H9 (cell line): ENCODE measurements around the gene SYTL1. TPM values are rescaled to one million over a fixed set of nuclear protein-coding genes. Genes with fewer than 3 reads are reported as not detected.

Source experiments
- DNase-seq: peaks from one replicate; pipeline ENCODE4 v3.0.0-alpha.2; 2017
- H2AFZ ChIP-seq: one replicate; pipeline ENCODE4 v1.6.1; 2013; ENCODE audit warnings: mild to moderate bottlenecking, low read length, control low read depth, moderate library complexity
- H2AK5ac ChIP-seq: 2 replicates; pipeline ENCODE4 v1.6.1; 2013; ENCODE audit warnings: low read length, control low read depth, mixed read lengths; ENCODE audit not compliant: insufficient read length
- H2BK120ac ChIP-seq: one replicate; pipeline ENCODE4 v1.6.1; 2013; ENCODE audit warnings: low read depth, mild to moderate bottlenecking, low read length, control low read depth, inconsistent platforms; ENCODE audit not compliant: poor library complexity, severe bottlenecking
- H2BK12ac ChIP-seq: 2 replicates; pipeline ENCODE4 v1.6.1; 2013; ENCODE audit warnings: low read length, control low read depth, mixed read lengths, low read depth; ENCODE audit not compliant: insufficient read length
- H2BK15ac ChIP-seq: 2 replicates; pipeline ENCODE4 v1.6.1; 2013; ENCODE audit warnings: low read depth, low read length, control low read depth
- H2BK20ac ChIP-seq: one replicate; pipeline ENCODE4 v1.6.1; 2013; ENCODE audit warnings: low read depth, mild to moderate bottlenecking, low read length, control low read depth, inconsistent platforms; ENCODE audit not compliant: poor library complexity, severe bottlenecking
- H2BK5ac ChIP-seq: 2 replicates; pipeline ENCODE4 v1.6.1; 2013; ENCODE audit warnings: low read length, control low read depth, mixed read lengths; ENCODE audit not compliant: insufficient read length
- H3K14ac ChIP-seq: 2 replicates; pipeline ENCODE4 v1.6.1; 2013; ENCODE audit warnings: low read length, control low read depth; ENCODE audit not compliant: insufficient read depth
- H3K18ac ChIP-seq: 2 replicates; pipeline ENCODE4 v1.6.1; 2013; ENCODE audit warnings: low read depth, mild to moderate bottlenecking, mixed read lengths, low read length, control low read depth; ENCODE audit not compliant: insufficient read length
- H3K23ac ChIP-seq: 2 replicates; pipeline ENCODE4 v1.6.1; 2013; ENCODE audit warnings: low read length, control low read depth, mixed read lengths, low read depth; ENCODE audit not compliant: insufficient read length
- H3K23me2 ChIP-seq: 2 replicates; pipeline ENCODE4 v1.6.1; 2013; ENCODE audit warnings: low read depth, mild to moderate bottlenecking, mixed read lengths, low read length, control low read depth; ENCODE audit not compliant: insufficient read length, poor library complexity, severe bottlenecking
- H3K27ac ChIP-seq: 2 replicates; pipeline ENCODE4 v1.5.1; 2013; ENCODE audit warnings: low read length, control low read depth, mixed read lengths, low read depth; ENCODE audit not compliant: insufficient read length
- H3K27me3 ChIP-seq: 2 replicates; pipeline ENCODE4 v1.6.1; 2013; ENCODE audit warnings: low read length, control low read depth, inconsistent platforms; ENCODE audit not compliant: insufficient read depth
- H3K4ac ChIP-seq: 2 replicates; pipeline ENCODE4 v1.6.1; 2013; ENCODE audit warnings: low read depth, mild to moderate bottlenecking, control low read depth, inconsistent platforms, low read length, moderate library complexity
- H3K4me1 ChIP-seq: 2 replicates; pipeline ENCODE4 v1.6.1; 2013; ENCODE audit warnings: low read length, control low read depth, inconsistent platforms; ENCODE audit not compliant: insufficient read depth
- H3K4me2 ChIP-seq: 2 replicates; pipeline ENCODE4 v1.6.1; 2013; ENCODE audit warnings: low read length, control low read depth, mixed read lengths; ENCODE audit not compliant: insufficient read length, insufficient read depth
- H3K56ac ChIP-seq: 2 replicates; pipeline ENCODE4 v1.6.1; 2013; ENCODE audit warnings: low read depth, mild to moderate bottlenecking, mixed read lengths, low read length, control low read depth; ENCODE audit not compliant: insufficient read length
- H3K79me1 ChIP-seq: 2 replicates; pipeline ENCODE4 v1.6.1; 2013; ENCODE audit warnings: low read depth, mild to moderate bottlenecking, moderate library complexity, low read length, control low read depth, inconsistent platforms; ENCODE audit not compliant: insufficient read depth, poor library complexity, severe bottlenecking
- H3K79me2 ChIP-seq: 2 replicates; pipeline ENCODE4 v1.6.1; 2013; ENCODE audit warnings: low read length, control low read depth, inconsistent platforms; ENCODE audit not compliant: insufficient read depth
- H3K9ac ChIP-seq: 2 replicates; pipeline ENCODE4 v1.6.1; 2013; ENCODE audit warnings: low read length, control low read depth, mixed read lengths; ENCODE audit not compliant: insufficient read length; ENCODE audit errors: extremely low read depth
- H3K9me3 ChIP-seq: one replicate; pipeline ENCODE4 v1.6.1; 2013; ENCODE audit warnings: low read depth, low read length, inconsistent platforms; ENCODE audit not compliant: control insufficient read depth
- H3T11ph ChIP-seq: one replicate; pipeline ENCODE4 v1.6.1; 2013; ENCODE audit warnings: mild to moderate bottlenecking, low read length, control low read depth, inconsistent platforms
- H4K20me1 ChIP-seq: one replicate; pipeline ENCODE4 v1.6.1; 2013; ENCODE audit not compliant: control insufficient read depth, insufficient read length, insufficient read depth
- H4K5ac ChIP-seq: 2 replicates; pipeline ENCODE4 v1.6.1; 2013; ENCODE audit warnings: low read depth, mild to moderate bottlenecking, mixed read lengths, low read length, control low read depth; ENCODE audit not compliant: insufficient read length
- H4K8ac ChIP-seq: replicated peaks from 2 replicates; pipeline ENCODE4 v1.6.1; 2013; ENCODE audit warnings: low read length, control low read depth, mixed read lengths, low read depth; ENCODE audit not compliant: insufficient read length
- H4K91ac ChIP-seq: 2 replicates; pipeline ENCODE4 v1.6.1; 2013; ENCODE audit warnings: low read depth, mild to moderate bottlenecking, moderate library complexity, mixed read lengths, low read length, control low read depth; ENCODE audit not compliant: insufficient read length
- H3K27ac Mint-ChIP-seq, 3 experiments: 2 replicates in 2 of 3; 3 replicates in 1 of 3; pipeline ENCODE4 v1.8.0; 2020 to 2021; ENCODE audit warnings: mixed read lengths in 3 of 3, mild to moderate bottlenecking in 1 of 3, moderate library complexity in 1 of 3
- H3K27me3 Mint-ChIP-seq: 2 replicates; pipeline ENCODE4 v1.8.0; 2021; ENCODE audit warnings: low read depth, mild to moderate bottlenecking, moderate library complexity, mixed read lengths
- H3K36me3 Mint-ChIP-seq, 3 experiments: 2 replicates in 2 of 3; 3 replicates in 1 of 3; pipeline ENCODE4 v1.8.0; 2020 to 2021; ENCODE audit warnings: low read depth in 3 of 3, mixed read lengths in 3 of 3; ENCODE audit not compliant: insufficient read depth in 1 of 3
- H3K4me1 Mint-ChIP-seq, 2 experiments: 2 replicates each; pipeline ENCODE4 v1.8.0; 2020; ENCODE audit warnings: mixed read lengths in 2 of 2
- H3K4me3 Mint-ChIP-seq, 2 experiments: 2 replicates in 1 of 2; 3 replicates in 1 of 2; pipeline ENCODE4 v1.8.0; 2020 to 2021; ENCODE audit warnings: mild to moderate bottlenecking in 2 of 2, mixed read lengths in 2 of 2, moderate library complexity in 1 of 2
- H3K9me3 Mint-ChIP-seq, 2 experiments: 2 replicates in 1 of 2; 3 replicates in 1 of 2; pipeline ENCODE4 v1.8.0; 2020; ENCODE audit warnings: mild to moderate bottlenecking in 2 of 2, mixed read lengths in 2 of 2, moderate library complexity in 1 of 2
- CTCF ChIP-seq: fragments of 200-600 bp; sonication (generic); conservative IDR thresholded peaks from 3 replicates; pipeline ENCODE4 v1.8.0; 2021; ENCODE audit warnings: antibody characterized with exemption, mild to moderate bottlenecking
- WGBS: extraction: QIAGEN DNeasy Blood & Tissue Kit; methylation state at CpG from one replicate; pipeline ENCODE4 v1.1.7; 2013; ENCODE audit warnings: missing lambda C conversion rate, low lambda C conversion rate, mixed read lengths; ENCODE audit not compliant: insufficient read length; ENCODE audit errors: extremely low coverage; 5-methylcytosine and 5-hydroxymethylcytosine counted together
- total RNA-seq: library from RNA; stranded (reverse); gene quantifications from 2 replicates; pipeline ENCODE4 v1.2.1, GENCODE V29; 2021

SYTL1 gene
- total RNA-seq, 1 experiment from 2014 or later = 12.0 TPM

DNA sequence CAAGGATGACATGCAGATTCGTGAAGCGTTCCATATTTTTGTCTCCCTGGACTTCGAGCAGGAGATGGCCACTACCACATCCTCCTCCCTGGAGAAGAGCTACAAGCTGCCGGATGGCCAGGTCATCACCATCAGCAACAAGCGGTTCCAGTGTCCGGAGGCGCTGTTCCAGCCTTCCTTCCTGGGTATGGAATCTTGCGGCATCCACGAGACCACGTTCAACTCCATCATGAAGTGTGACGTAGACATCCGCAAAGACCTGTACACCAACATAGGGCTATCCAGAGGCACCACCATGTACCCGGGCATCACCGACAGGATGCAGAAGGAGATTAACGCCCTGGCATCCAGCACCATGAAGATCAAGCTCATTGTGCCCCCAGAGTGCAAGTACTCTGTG, 16.5 kb upstream of the SYTL1 start:
- Histone ChIP-seq H3K9ac (no peak overlapping the region), H3K56ac (no peak overlapping the region), H4K8ac (no peak overlapping the region), H2BK5ac (no peak overlapping the region), H3K27me3 (no peaks in the 10 kb centered on the region), H2AK5ac (no peak overlapping the region), H3K79me1 (peaks cover 3% of the 10 kb centered on the region), H3K18ac (no peak overlapping the region), H3K9me3 (no peaks in the 10 kb centered on the region), H4K91ac (no peak overlapping the region), H3K79me2 (peaks cover 10% of the 10 kb centered on the region; the same call in 1 of the 2 replicates), H3T11ph (no peak overlapping the region), H2BK15ac (no peak overlapping the region), H2AFZ (no peak overlapping the region), H3K4ac (no peak overlapping the region), H4K5ac (no peak overlapping the region), H3K14ac (no peak overlapping the region), H4K20me1 (no peaks in the 10 kb centered on the region), H2BK20ac (no peak overlapping the region), H2BK12ac (no peak overlapping the region), H2BK120ac (no peak overlapping the region), H3K23ac (no peak overlapping the region), H3K27ac (no peak overlapping the region), H3K4me1 (no peaks in the 10 kb centered on the region), H3K4me2 (no peak overlapping the region), H3K23me2 (peaks cover 10% of the 10 kb centered on the region)
- no peak for DNase-seq
- no peaks in the 10 kb centered on the region for H3K27me3 Mint-ChIP-seq
- H3K4me3 Mint-ChIP-seq = no peak overlapping the region
- H3K36me3 Mint-ChIP-seq = peaks cover 10 to 27% (median 20%) of the 10 kb centered on the region in 3 experiments; a peak in 6 of 7 replicates
- H3K9me3 Mint-ChIP-seq = no peaks in the 10 kb centered on the region
- TF ChIP-seq CTCF = no peak
- no CpG with 5 or more reads among the region's 15 CpGs for WGBS
- H3K4me1 Mint-ChIP-seq = peaks cover 10% of the 10 kb centered on the region in 2 experiments; a peak in 3 of 4 replicates
- no peak overlapping the region; a peak in 1 of 7 replicates for H3K27ac Mint-ChIP-seq
